MM.1S (cell line): Measurements from ENCODE around the gene RCBTB2.

ENCODE experiments used
- CTCF ChIP-seq: fragments of 300-600 bp; sonication (generic); IDR thresholded peaks from 2 replicates; pipeline ENCODE4 v1.5.1; 2016; ENCODE audit warnings: antibody characterized with exemption, low read length, mixed read lengths
- EZH2 ChIP-seq: fragments of 300-600 bp; sonication (generic); optimal IDR thresholded peaks from 2 replicates; pipeline ENCODE3; 2017; ENCODE audit warnings: low read depth, mild to moderate bottlenecking, antibody characterized with exemption, low read length, mixed read lengths
- EZH2phosphoT487 ChIP-seq: fragments of 300-600 bp; sonication (generic); IDR thresholded peaks from 2 replicates; pipeline ENCODE4 v1.6.1; 2018; ENCODE audit warnings: antibody characterized with exemption, low read length

- TF ChIP-seq CTCF: no peak
- no peak for TF ChIP-seq EZH2
- no peak for TF ChIP-seq EZH2phosphoT487
These were observed 38.4 kb upstream of the RCBTB2 start for GRCh38 chr13:48571126-48571913.
